Astrocyte of the cerebellum (primary cell): ENCODE data around the gene UTP20.
"Not testable (repeated sequence)": the region's sequence is repeated elsewhere in the genome, so short reads cannot be mapped to it uniquely, and the experiment has no call there.

Experiments
- DNase-seq: peaks from one replicate; pipeline ENCODE4 v3.0.0-alpha.2; 2011; ENCODE audit warnings: low read depth
- H3K4me3 ChIP-seq: 2 replicates; pipeline ENCODE4 v1.5.1; 2011; ENCODE audit warnings: mild to moderate bottlenecking, low read depth, low read length, moderate library complexity
- in situ Hi-C: cut with HindIII; loops from 2 replicates; pipeline ENCODE4 v1.10.0; 2017; ENCODE audit warnings: low sequenced_read_pairs
- TF ChIP-seq, protein P1 (sequence below): IDR thresholded peaks from 2 replicates; pipeline ENCODE4 v1.5.1; 2012; ENCODE audit warnings: low read length, low read depth, moderate library complexity, mild to moderate bottlenecking; ENCODE audit errors: missing control alignments

The UTP20 gene

DNA sequence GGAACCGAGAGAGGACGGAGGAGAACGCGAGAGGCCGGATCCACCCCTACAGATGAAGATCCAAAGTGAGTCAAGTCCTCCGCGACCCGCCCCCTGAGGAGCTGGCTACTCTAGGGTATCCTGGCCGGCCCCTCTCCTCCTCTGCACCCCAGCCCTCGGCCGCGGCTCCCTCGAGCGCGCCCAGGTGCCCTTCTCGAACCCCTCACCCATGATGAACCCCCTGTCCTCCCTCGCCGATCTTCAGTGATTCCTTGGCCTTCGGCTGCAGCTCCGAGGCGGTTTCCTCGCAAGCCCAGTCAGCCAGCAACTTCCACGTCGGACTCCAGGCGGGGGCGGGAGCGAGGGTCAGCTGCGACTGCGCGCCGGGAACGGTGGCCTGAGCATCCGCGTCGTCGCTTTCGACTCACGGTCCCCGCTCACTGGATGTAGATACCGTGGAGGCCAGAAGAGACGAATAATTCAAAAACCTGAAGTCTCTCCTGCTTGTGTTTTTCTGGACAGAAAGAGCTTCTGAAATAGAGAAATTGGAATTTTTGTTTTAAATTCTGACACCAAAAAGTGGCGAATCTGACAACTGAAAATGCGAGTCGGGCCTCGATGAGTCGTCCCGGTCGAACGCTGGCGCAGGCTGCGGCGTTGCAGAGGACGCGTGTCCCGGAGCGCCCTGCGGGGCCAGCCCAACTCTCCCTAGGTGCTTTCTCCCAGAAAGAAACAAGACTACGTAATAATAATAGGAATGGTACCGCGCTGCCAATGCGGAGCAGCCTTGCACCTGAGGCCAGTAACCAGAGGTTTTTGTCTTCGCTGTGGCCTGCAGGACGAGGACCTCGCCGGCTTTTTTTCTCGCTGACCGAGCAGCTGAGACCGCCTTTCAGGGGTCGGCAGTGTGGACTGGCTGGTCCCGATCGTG, 127.8 kb downstream of the UTP20 start, which contains the start of gene ARL1:
ARL1 (minus strand) TSS at position 337 of the 910 bp plus-strand sequence; CDS start at position 210, 127 bp downstream.
- DNase-seq: peak; percentile 76
- H3K4me3 ChIP-seq: peak within 1 kb of the TSS; percentile 95
- in situ Hi-C loops: no loop called here
- TF ChIP-seq, protein P1, sequence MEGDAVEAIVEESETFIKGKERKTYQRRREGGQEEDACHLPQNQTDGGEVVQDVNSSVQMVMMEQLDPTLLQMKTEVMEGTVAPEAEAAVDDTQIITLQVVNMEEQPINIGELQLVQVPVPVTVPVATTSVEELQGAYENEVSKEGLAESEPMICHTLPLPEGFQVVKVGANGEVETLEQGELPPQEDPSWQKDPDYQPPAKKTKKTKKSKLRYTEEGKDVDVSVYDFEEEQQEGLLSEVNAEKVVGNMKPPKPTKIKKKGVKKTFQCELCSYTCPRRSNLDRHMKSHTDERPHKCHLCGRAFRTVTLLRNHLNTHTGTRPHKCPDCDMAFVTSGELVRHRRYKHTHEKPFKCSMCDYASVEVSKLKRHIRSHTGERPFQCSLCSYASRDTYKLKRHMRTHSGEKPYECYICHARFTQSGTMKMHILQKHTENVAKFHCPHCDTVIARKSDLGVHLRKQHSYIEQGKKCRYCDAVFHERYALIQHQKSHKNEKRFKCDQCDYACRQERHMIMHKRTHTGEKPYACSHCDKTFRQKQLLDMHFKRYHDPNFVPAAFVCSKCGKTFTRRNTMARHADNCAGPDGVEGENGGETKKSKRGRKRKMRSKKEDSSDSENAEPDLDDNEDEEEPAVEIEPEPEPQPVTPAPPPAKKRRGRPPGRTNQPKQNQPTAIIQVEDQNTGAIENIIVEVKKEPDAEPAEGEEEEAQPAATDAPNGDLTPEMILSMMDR: no peak

DNA sequence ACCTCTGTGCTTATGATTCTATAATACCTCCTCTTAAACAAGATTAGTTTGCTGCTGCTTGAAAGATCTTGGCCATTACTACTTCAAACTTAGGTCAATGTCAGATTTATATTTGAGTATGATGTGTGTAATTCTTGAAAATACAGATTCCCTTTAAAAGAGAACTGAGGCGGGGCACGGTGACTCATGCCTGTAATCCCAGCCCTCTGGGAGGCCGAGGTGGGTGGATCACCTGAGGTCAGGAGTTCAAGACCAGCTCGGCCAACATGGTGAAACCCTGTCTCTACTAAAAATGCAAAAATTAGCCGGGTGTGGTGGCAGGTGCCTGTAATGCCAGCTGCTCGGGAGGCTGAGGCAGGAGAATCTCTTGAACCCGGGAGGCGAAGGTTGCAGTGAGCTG, 130.3 kb downstream of the UTP20 start:
- DNase-seq, in situ Hi-C loops, H3K4me3 ChIP-seq: not testable (repeated sequence)

DNA sequence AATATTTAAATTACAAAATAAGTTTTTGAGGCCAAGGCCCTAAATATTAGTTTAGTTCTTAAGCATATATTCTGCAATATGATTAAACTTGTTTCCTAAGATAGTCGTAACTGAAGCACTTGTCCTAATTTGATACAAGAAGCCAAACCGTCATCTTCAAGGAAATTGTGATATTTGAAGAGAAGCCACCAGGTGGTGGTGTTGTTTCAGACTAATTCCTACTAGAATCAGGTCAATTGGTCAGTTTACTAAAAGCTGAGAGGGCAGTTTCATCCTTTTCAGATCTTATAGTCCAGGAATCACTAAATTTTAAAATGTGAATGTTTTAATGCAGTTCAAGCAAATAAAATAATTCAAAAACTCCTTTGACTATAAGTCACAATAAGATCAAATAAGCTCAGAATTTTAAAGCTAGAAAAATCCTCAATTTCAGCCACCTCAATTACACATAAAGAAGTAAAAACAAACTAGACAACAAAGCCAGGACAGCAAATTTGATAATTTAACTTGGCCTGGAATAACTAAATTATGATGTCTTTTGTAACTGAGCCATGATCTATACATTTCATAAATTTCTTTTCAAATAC, 134.7 kb downstream of the UTP20 start:
- DNase-seq: peak; percentile 42
- in situ Hi-C loops: no loop called here
- H3K4me3 ChIP-seq: no peak overlapping the region
- TF ChIP-seq, protein P1: peak; percentile 48

DNA sequence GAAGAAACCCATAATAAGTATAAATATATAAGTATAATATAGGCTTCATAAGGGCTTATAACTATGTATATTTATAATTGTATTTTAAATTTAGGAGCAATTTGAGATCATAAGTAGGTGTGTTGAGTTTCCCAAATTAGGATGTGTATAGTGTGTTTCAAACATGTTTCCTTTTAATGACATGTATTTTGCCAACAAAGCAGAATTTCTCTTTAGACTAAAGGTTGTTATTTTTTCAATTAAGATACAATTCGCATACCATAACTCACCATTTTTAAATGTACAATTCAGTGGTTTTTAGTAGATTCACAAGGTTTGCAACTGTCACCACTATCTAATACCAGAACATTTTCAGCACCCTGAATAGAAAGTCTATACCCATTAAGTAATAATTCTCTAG, 135.3 kb downstream of the UTP20 start:
- in situ Hi-C loops: no loop called here
- DNase-seq: no peak
- TF ChIP-seq, protein P1: no peak
- no peak overlapping the region for H3K4me3 ChIP-seq

DNA sequence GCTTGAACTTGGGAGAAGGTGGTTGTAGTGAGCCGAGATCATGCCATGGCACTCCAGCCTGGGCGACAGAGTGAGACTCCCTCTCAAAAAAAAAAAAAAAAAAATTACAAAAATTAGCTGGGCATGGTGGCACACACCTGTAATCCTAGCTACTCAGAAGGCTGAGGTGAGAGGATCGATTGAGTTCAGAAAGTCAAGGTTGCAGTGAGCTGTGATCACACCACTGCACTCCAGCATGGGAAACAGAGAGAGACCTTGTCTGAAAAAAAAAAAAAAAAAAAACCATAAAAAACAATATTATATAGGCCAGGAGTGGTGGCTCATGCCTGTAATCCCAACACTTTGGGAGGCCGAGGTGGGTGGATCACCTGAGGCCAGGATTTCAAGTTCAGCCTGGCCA, 142.2 kb downstream of the UTP20 start:
- in situ Hi-C loops: not testable (repeated sequence)

DNA sequence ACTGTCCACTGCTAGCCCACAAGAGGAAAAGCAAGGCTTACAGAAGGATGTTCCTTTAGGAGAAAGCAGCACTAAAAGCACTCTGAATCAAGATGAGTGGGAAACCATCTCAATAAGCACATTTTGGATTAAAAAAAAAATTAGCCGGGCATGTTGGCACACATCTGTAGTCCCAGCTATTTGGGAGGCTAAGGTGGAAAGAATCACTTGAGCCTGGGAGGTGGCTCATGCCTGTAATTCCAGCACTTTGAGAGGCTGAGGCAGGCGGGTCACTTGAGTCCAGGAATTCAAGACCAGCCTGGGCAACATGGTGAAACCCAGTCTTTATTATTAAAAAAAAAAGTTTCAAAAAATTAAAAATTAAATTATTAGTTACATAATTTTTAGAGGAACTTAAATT, 144.7 kb downstream of the UTP20 start:
- TF ChIP-seq, protein P1: no peak
- in situ Hi-C loops: no loop called here
- H3K4me3 ChIP-seq: no peak overlapping the region
- no peak for DNase-seq

More for the DNA sequence above, 142.2 kb downstream of the UTP20 start:
- not testable (repeated sequence) for DNase-seq, H3K4me3 ChIP-seq

DNA sequence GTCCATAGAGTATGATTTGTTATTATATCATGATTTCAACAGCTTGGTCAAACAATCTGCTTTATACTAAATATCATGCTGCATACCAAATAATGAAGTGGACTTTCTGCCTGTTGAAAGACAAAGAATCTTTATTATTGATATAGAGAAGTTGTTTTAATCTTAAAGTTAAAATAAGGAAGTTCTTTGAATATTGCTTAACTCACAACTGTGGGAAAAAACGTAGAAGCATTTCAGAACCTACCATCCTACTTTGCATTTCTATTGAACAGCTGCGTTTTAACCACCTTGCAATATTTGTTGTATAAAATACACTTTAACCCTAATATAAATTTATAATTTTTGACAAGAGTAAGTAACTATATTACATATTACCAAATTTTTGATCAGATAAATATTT, 150.6 kb downstream of the UTP20 start:
- TF ChIP-seq, protein P1: no peak
- in situ Hi-C loops: no loop called here
- no peak for DNase-seq
- H3K4me3 ChIP-seq: no peak overlapping the region
